RWPE2 (cell line): ENCODE data around the gene MAPK9.

Experiments used
- ATAC-seq: fragments of 200-7000 bp; cut with Tn5 transposase; 3 replicates; pipeline ENCODE4 v1.9.1; 2021; ENCODE audit warnings: low read depth
- DNase-seq: peaks from one replicate; pipeline ENCODE4 v3.0.0-alpha.2; 2020; ENCODE audit warnings: low spot score
- H3K27ac ChIP-seq: fragments of 450-650 bp; 2 replicates; pipeline ENCODE4 v1.5.1; 2017; ENCODE audit warnings: mild to moderate bottlenecking; ENCODE audit not compliant: poor library complexity, severe bottlenecking
- H3K27me3 ChIP-seq: fragments of 250-450 bp; sonication (Bioruptor Pico); 2 replicates; pipeline ENCODE4 v1.5.1; 2021; ENCODE audit warnings: mild to moderate bottlenecking, moderate library complexity; ENCODE audit not compliant: insufficient read depth, poor library complexity, severe bottlenecking
- H3K36me3 ChIP-seq: fragments of 250-450 bp; sonication (Bioruptor Pico); 2 replicates; pipeline ENCODE4 v1.5.1; 2020; ENCODE audit warnings: low read depth, mild to moderate bottlenecking, moderate library complexity
- H3K4me1 ChIP-seq: fragments of 250-450 bp; sonication (Bioruptor Pico); 2 replicates; pipeline ENCODE4 v1.5.1; 2021; ENCODE audit warnings: mild to moderate bottlenecking, moderate library complexity; ENCODE audit not compliant: insufficient read depth, poor library complexity, severe bottlenecking
- H3K4me3 ChIP-seq: fragments of 250-450 bp; sonication (Bioruptor Pico); 2 replicates; pipeline ENCODE4 v1.5.1; 2021; ENCODE audit warnings: mild to moderate bottlenecking, moderate library complexity; ENCODE audit not compliant: severe bottlenecking
- H3K9me3 ChIP-seq: fragments of 250-450 bp; sonication (Bioruptor Pico); 2 replicates; pipeline ENCODE4 v1.5.1; 2021; ENCODE audit warnings: mild to moderate bottlenecking, moderate library complexity; ENCODE audit not compliant: severe bottlenecking
- CTCF ChIP-seq: fragments of 450-650 bp; IDR thresholded peaks from one replicate; pipeline ENCODE4 v1.5.1; 2017; ENCODE audit warnings: mild to moderate bottlenecking, moderate library complexity; ENCODE audit not compliant: poor library complexity, severe bottlenecking

Gene MAPK9

GRCh38 chr5:180291943-180292831 lies at the start of gene MAPK9:
Gene MAPK9 (minus strand): TSS chr5:180292083. CDS start chr5:180280561, 11,522 bp downstream.
- Histone ChIP-seq H3K4me1 (peaks cover 10% of the 10 kb centered on the region), H3K27ac (peak within 1 kb of the TSS; percentile 55), H3K4me3 (peak within 1 kb of the TSS; percentile 100), H3K36me3 (no peaks in the 10 kb centered on the region), H3K27me3 (no peaks in the 10 kb centered on the region), H3K9me3 (no peaks in the 10 kb centered on the region)
- peak; percentile 81 for ATAC-seq
- peak; percentile 88 for DNase-seq
- no peak for TF ChIP-seq CTCF

- no peaks in the 10 kb centered on the region for H3K27me3 ChIP-seq
- no peaks in the 10 kb centered on the region for H3K9me3 ChIP-seq
- no peak for TF ChIP-seq CTCF
- H3K36me3 ChIP-seq = no peaks in the 10 kb centered on the region
- H3K27ac ChIP-seq = no peak overlapping the region
- H3K4me3 ChIP-seq = no peak overlapping the region
- DNase-seq (no peak), ATAC-seq (no peak)
- H3K4me1 ChIP-seq = peaks cover 3% of the 10 kb centered on the region
These were observed 49.7 kb upstream of the MAPK9 start for GRCh38 chr5:180341595-180341994.

- Histone ChIP-seq H3K27me3 (no peaks in the 10 kb centered on the region), H3K9me3 (no peaks in the 10 kb centered on the region), H3K4me1 (peaks cover 3% of the 10 kb centered on the region), H3K36me3 (no peaks in the 10 kb centered on the region), H3K27ac (no peak overlapping the region), H3K4me3 (no peak overlapping the region)
- no peak for TF ChIP-seq CTCF
- peak; percentile 38 for DNase-seq
- no peak for ATAC-seq
These were observed 49.0 kb upstream of the MAPK9 start for GRCh38 chr5:180340856-180341255.

GRCh38 chr5:180339583-180340183 lies 47.8 kb upstream of the MAPK9 start:
- no peak overlapping the region for H3K27ac ChIP-seq

More at GRCh38 chr5:180339583-180340183, 47.8 kb upstream of the MAPK9 start:
- Histone ChIP-seq H3K27me3 (no peaks in the 10 kb centered on the region), H3K4me3 (no peak overlapping the region), H3K9me3 (no peaks in the 10 kb centered on the region), H3K4me1 (peaks cover 3% of the 10 kb centered on the region), H3K36me3 (no peaks in the 10 kb centered on the region)
- TF ChIP-seq CTCF = no peak
- no peak for ATAC-seq
- DNase-seq = peak; percentile 45
